ENCODE measurements around the gene PGF.
"Not testable (repeated sequence)": the region's sequence is repeated elsewhere in the genome, so short reads cannot be mapped to it uniquely, and the experiment has no call there.

DNA sequence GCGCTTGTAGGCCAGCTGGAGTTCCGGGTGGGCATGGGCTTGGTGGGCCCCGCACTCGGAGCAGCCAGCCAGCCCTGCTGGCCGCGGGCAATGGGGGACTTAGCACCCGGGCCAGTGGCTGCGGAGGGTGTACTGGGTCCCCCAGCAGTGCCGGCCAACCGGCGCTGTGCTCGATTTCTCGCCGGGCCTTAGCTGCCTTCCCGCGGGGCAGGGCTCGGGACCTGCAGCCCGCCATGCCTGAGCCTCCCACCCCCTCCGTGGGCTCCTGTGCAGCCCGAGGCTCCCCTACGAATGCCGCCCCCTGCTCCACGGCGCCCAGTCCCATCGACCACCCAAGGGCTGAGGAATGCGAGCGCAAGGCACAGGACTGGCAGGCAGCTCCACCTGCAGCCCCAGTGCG lies 38.8 kb upstream of the PGF start:
- TF ChIP-seq, protein P1, sequence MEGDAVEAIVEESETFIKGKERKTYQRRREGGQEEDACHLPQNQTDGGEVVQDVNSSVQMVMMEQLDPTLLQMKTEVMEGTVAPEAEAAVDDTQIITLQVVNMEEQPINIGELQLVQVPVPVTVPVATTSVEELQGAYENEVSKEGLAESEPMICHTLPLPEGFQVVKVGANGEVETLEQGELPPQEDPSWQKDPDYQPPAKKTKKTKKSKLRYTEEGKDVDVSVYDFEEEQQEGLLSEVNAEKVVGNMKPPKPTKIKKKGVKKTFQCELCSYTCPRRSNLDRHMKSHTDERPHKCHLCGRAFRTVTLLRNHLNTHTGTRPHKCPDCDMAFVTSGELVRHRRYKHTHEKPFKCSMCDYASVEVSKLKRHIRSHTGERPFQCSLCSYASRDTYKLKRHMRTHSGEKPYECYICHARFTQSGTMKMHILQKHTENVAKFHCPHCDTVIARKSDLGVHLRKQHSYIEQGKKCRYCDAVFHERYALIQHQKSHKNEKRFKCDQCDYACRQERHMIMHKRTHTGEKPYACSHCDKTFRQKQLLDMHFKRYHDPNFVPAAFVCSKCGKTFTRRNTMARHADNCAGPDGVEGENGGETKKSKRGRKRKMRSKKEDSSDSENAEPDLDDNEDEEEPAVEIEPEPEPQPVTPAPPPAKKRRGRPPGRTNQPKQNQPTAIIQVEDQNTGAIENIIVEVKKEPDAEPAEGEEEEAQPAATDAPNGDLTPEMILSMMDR (IDR thresholded peaks at IDR 0.05), result not testable (repeated sequence)
- not testable (repeated sequence) for TF ChIP-seq POLR2A (IDR thresholded peaks at IDR 0.05)
